ENCODE data around the gene CTAG1A. TPM values are rescaled to one million over a fixed set of nuclear protein-coding genes. Genes with fewer than 3 reads are reported as not detected.

The CTAG1A gene
- total RNA-seq, 1 experiment from 2014 or later = not detected

GRCh38 chrX:154592505-154592904, 7.6 kb downstream of the CTAG1A start:
- DNase-seq (ENCODE audit: low spot score) = no peak
- BruUV-seq (replicated peaks) = no TSS peak
- Histone ChIP-seq H3K36me3 (ENCODE audit: insufficient read depth, low read length, poor library complexity, severe bottlenecking) (no peaks in the 10 kb centered on the region), H3K9me3 (ENCODE audit: low read depth, low read length, poor library complexity, severe bottlenecking) (no peaks in the 10 kb centered on the region), H3K4me1 (ENCODE audit: insufficient read depth, low read length, poor library complexity, severe bottlenecking) (peaks cover 8% of the 10 kb centered on the region), H3K27me3 (replicated peaks; ENCODE audit: insufficient read depth, low read depth, low read length, poor library complexity) (no peaks in the 10 kb centered on the region), H3K4me3 (ENCODE audit: low read depth, low read length, poor library complexity, severe bottlenecking) (no peak overlapping the region), H3K27ac (ENCODE audit: low read depth, low read length, poor library complexity, severe bottlenecking) (no peak overlapping the region)
- no peak for TF ChIP-seq EZH2 (IDR thresholded peaks at IDR 0.05; ENCODE audit: borderline replicate concordance, low read depth, low read length, poor library complexity, severe bottlenecking)
- TF ChIP-seq, protein P1, sequence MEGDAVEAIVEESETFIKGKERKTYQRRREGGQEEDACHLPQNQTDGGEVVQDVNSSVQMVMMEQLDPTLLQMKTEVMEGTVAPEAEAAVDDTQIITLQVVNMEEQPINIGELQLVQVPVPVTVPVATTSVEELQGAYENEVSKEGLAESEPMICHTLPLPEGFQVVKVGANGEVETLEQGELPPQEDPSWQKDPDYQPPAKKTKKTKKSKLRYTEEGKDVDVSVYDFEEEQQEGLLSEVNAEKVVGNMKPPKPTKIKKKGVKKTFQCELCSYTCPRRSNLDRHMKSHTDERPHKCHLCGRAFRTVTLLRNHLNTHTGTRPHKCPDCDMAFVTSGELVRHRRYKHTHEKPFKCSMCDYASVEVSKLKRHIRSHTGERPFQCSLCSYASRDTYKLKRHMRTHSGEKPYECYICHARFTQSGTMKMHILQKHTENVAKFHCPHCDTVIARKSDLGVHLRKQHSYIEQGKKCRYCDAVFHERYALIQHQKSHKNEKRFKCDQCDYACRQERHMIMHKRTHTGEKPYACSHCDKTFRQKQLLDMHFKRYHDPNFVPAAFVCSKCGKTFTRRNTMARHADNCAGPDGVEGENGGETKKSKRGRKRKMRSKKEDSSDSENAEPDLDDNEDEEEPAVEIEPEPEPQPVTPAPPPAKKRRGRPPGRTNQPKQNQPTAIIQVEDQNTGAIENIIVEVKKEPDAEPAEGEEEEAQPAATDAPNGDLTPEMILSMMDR (conservative IDR thresholded peaks at IDR 0.05; ENCODE audit: low read depth, low read length) = no peak
- intact Hi-C loops (cut with micrococcal nuclease; ENCODE audit: unreplicated experiment) = no loop called here
- ChIA-PET POLR2A (ENCODE audit: low non-redundant PET) (no interaction called here), CTCF (no interaction called here)

DNA sequence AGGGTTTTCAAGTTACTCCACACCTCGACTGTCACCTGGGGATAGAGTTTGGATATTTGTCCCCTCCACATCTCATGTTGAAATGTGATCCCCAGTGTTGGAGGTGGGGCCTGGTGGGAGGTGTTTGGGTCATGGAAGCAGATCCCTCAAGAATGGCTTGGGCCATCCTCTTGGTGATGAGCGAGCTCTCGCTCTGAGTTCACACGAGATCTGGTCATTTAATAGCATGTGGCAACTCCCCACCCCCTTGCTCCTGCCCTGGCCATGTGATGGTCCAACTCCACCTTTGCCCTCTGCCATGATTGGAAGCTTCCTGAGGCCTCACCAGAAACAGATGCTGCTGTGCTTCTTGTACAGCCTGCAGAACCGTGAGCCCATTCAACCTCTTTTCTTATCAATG, 8.3 kb downstream of the CTAG1A start:
- no peaks in the 10 kb centered on the region for H3K27me3 ChIP-seq (replicated peaks; ENCODE audit: insufficient read depth, low read depth, low read length, poor library complexity)
- no peaks in the 10 kb centered on the region for H3K9me3 ChIP-seq (ENCODE audit: low read depth, low read length, poor library complexity, severe bottlenecking)
- intact Hi-C loops (cut with micrococcal nuclease; ENCODE audit: unreplicated experiment) = no loop called here
- BruUV-seq (replicated peaks) = no TSS peak
- ChIA-PET POLR2A (ENCODE audit: low non-redundant PET) (no interaction called here), CTCF (no interaction called here)
- H3K4me1 ChIP-seq (ENCODE audit: insufficient read depth, low read length, poor library complexity, severe bottlenecking) = peaks cover 8% of the 10 kb centered on the region
- H3K4me3 ChIP-seq (ENCODE audit: low read depth, low read length, poor library complexity, severe bottlenecking) = no peak overlapping the region
- no peak for DNase-seq (ENCODE audit: low spot score)
- H3K27ac ChIP-seq (ENCODE audit: low read depth, low read length, poor library complexity, severe bottlenecking) = no peak overlapping the region
- TF ChIP-seq EZH2 (IDR thresholded peaks at IDR 0.05; ENCODE audit: borderline replicate concordance, low read depth, low read length, poor library complexity, severe bottlenecking) = no peak
- TF ChIP-seq, protein P1 (conservative IDR thresholded peaks at IDR 0.05; ENCODE audit: low read depth, low read length) = no peak
- H3K36me3 ChIP-seq (ENCODE audit: insufficient read depth, low read length, poor library complexity, severe bottlenecking) = no peaks in the 10 kb centered on the region

DNA sequence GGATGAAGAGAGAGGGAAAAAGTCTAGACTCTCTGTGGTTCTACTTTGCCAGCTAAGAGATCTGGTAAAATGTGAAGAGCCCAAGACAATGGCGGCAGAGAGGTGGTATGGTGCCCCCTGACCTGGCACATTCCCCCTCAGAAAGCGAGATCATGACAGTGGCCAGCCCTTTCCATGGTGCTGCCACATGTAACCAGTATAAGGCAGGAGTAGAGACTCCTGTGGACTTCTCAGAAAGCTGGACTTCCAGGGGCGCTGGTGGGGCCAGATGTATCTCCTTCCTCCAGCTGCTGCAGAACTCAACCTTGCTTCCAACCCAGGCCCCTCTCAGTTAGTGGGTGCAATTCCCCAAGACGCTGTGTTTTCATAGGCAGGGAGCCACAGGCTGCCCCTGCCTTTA, 9.6 kb downstream of the CTAG1A start:
- Histone ChIP-seq H3K9me3 (ENCODE audit: low read depth, low read length, poor library complexity, severe bottlenecking) (no peaks in the 10 kb centered on the region), H3K27me3 (replicated peaks; ENCODE audit: insufficient read depth, low read depth, low read length, poor library complexity) (no peaks in the 10 kb centered on the region), H3K36me3 (ENCODE audit: insufficient read depth, low read length, poor library complexity, severe bottlenecking) (no peaks in the 10 kb centered on the region), H3K4me3 (ENCODE audit: low read depth, low read length, poor library complexity, severe bottlenecking) (no peak overlapping the region), H3K4me1 (ENCODE audit: insufficient read depth, low read length, poor library complexity, severe bottlenecking) (peaks cover 8% of the 10 kb centered on the region), H3K27ac (ENCODE audit: low read depth, low read length, poor library complexity, severe bottlenecking) (no peak overlapping the region)
- BruUV-seq (replicated peaks) = no TSS peak
- DNase-seq (ENCODE audit: low spot score) = no peak
- intact Hi-C loops (cut with micrococcal nuclease; ENCODE audit: unreplicated experiment) = no loop called here
- TF ChIP-seq EZH2 (IDR thresholded peaks at IDR 0.05; ENCODE audit: borderline replicate concordance, low read depth, low read length, poor library complexity, severe bottlenecking) = no peak
- TF ChIP-seq, protein P1 (conservative IDR thresholded peaks at IDR 0.05; ENCODE audit: low read depth, low read length) = no peak
- ChIA-PET CTCF (no interaction called here), POLR2A (ENCODE audit: low non-redundant PET) (no interaction called here)

All from A673 (cell line).